Right lobe of liver (tissue), 4 donors: ENCODE results near the gene NOS2.

ENCODE experiments used
- CTCF ChIP-seq, 4 donors: fragments of 200-600 bp in 3 of 4; fragments of 450-650 bp in 1 of 4; IDR thresholded peaks; one replicate each; pipeline versions ENCODE4 v1.5.1 to v1.8.0; 2016 to 2022; ENCODE audit warnings: antibody characterized with exemption in 4 of 4, mild to moderate bottlenecking in 2 of 4
- POLR2A ChIP-seq: fragments of 450-650 bp; IDR thresholded peaks from one replicate; pipeline ENCODE4 v1.6.1; 2017; ENCODE audit warnings: antibody characterized with exemption, mild to moderate bottlenecking
- donor health status: DM: no; HTN: no; CAD: no.
- donor health status: DM: no; HTN: no; CAD: no.
- donor health status: DM: no; HTN: yes; CAD: no.

- no peak for TF ChIP-seq CTCF (IDR thresholded peaks at IDR 0.05)
- no peak for TF ChIP-seq POLR2A
Measured at GRCh38 chr17:27849474-27850185, 49.3 kb upstream of the NOS2 start.
